Activated CD8-positive, alpha-beta T cell treated with anti-CD3 and anti-CD28 coated beads for 36 hours (primary cell): ENCODE measurements around the gene ATP6AP2. TPM values are rescaled to one million over a fixed set of nuclear protein-coding genes. Genes with fewer than 3 reads are reported as not detected.

Source experiments
- ATAC-seq: fragments of 200-7000 bp; cut with Tn5 transposase; one replicate; pipeline ENCODE4 v1.10.0; 2021; ENCODE audit warnings: mild to moderate bottlenecking, moderate library complexity
- CTCF ChIA-PET: fragments of 350-600 bp; sonication (Branson Sonifier 250); formaldehyde crosslinking; loops from one replicate; lab custom pipeline; 2021; ENCODE audit warnings: antibody characterized with exemption; lab: Charles Lee
- POLR2A ChIA-PET: fragments of 350-600 bp; sonication (Branson Sonifier 250); formaldehyde crosslinking; loops from one replicate; lab custom pipeline; 2021; ENCODE audit warnings: antibody characterized with exemption; lab: Charles Lee
- DNase-seq: peaks from one replicate; pipeline ENCODE4 v3.0.0-alpha.2; 2020
- H3K27ac Mint-ChIP-seq: one replicate; pipeline ENCODE4 v1.8.0; 2021; ENCODE audit warnings: mild to moderate bottlenecking, mixed read lengths
- H3K27me3 Mint-ChIP-seq: one replicate; pipeline ENCODE4 v1.8.0; 2021; ENCODE audit warnings: mixed read lengths
- H3K36me3 Mint-ChIP-seq: one replicate; pipeline ENCODE4 v1.8.0; 2021; ENCODE audit warnings: low read depth, mixed read lengths
- H3K4me1 Mint-ChIP-seq: one replicate; pipeline ENCODE4 v1.8.0; 2021; ENCODE audit warnings: low read depth, mixed read lengths
- H3K4me3 Mint-ChIP-seq: one replicate; pipeline ENCODE4 v1.8.0; 2021; ENCODE audit warnings: mild to moderate bottlenecking, moderate library complexity, mixed read lengths
- H3K9me3 Mint-ChIP-seq: one replicate; pipeline ENCODE4 v1.8.0; 2021; ENCODE audit warnings: mixed read lengths
- CTCF ChIP-seq: fragments of 200-600 bp; IDR thresholded peaks from one replicate; pipeline ENCODE4 v1.8.0; 2022; ENCODE audit warnings: antibody characterized with exemption, mild to moderate bottlenecking
- intact Hi-C: fragments of 100-400 bp; cut with micrococcal nuclease; formaldehyde crosslinking; loops from one replicate; pipeline ENCODE4 v1.10.0; 2022
- total RNA-seq, 2 experiments: library from RNA; stranded (reverse); gene quantifications; one replicate each; pipeline ENCODE4 v1.2.3, GENCODE V29; 2021

The ATP6AP2 gene
- total RNA-seq, 2 experiments from 2014 or later = 42.9 to 45.5 TPM

- Mint-ChIP-seq H3K4me3 (peak overlapping the region; percentile 98), H3K27me3 (no peaks in the 10 kb centered on the region), H3K36me3 (peaks cover 25% of the 10 kb centered on the region), H3K27ac (peak overlapping the region; percentile 97), H3K4me1 (peaks cover 22% of the 10 kb centered on the region), H3K9me3 (no peaks in the 10 kb centered on the region)
- intact Hi-C loops = loop anchor here (5.0 to 10.0 kb wide), 2 partner anchors 62 to 104 kb away; partner anchors contain the start of gene ATP6AP2
- ATAC-seq (peak; percentile 28), DNase-seq (peak; percentile 42)
- CTCF ChIA-PET = interaction anchor here (0.7 kb wide), 1 partner anchor 147 kb away, joined by 3 read pairs; no protein-coding TSS in a partner anchor
- POLR2A ChIA-PET = no interaction called here
- TF ChIP-seq CTCF = no peak
These were observed 65.9 kb downstream of the ATP6AP2 start for GRCh38 chrX:40646489-40647306.

- intact Hi-C loops = loop anchor here (5.0 to 10.0 kb wide), 2 partner anchors 63 to 105 kb away; partner anchors contain the start of gene ATP6AP2
- peak within 1 kb of the TSS; percentile 98 for H3K4me3 Mint-ChIP-seq
- DNase-seq (peak; percentile 93), ATAC-seq (peak; percentile 80)
- H3K27me3 Mint-ChIP-seq = no peaks in the 10 kb centered on the region
- H3K9me3 Mint-ChIP-seq = no peaks in the 10 kb centered on the region
- peaks cover 16% of the 10 kb centered on the region for H3K4me1 Mint-ChIP-seq
- ChIA-PET POLR2A (interaction anchor here (0.6 to 1.1 kb wide), 2 partner anchors 52 to 88 kb away, joined by 3 read pairs; partner anchors contain the start of gene MED14), CTCF (interaction anchor here (0.7 to 1.8 kb wide), 3 partner anchors 104 to 147 kb away, joined by 3 to 7 read pairs (median 5); no protein-coding TSS in a partner anchor)
- H3K36me3 Mint-ChIP-seq = peaks cover 18% of the 10 kb centered on the region
- H3K27ac Mint-ChIP-seq = peak within 1 kb of the TSS; percentile 97
- no peak for TF ChIP-seq CTCF
These were observed 66.8 kb downstream of the ATP6AP2 start, which contains the start of gene CXorf38 for GRCh38 chrX:40647307-40648197. TSS of gene CXorf38 (minus strand) at chrX:40647561. CDS start at chrX:40647520, 41 bp downstream.

GRCh38 chrX:40651620-40652223 lies 71.0 kb downstream of the ATP6AP2 start:
- POLR2A ChIA-PET = interaction anchor here (0.6 kb wide), 1 partner anchor 85 kb away, joined by 3 read pairs; no protein-coding TSS in a partner anchor

More at GRCh38 chrX:40651620-40652223, 71.0 kb downstream of the ATP6AP2 start:
- Mint-ChIP-seq H3K4me1 (peaks cover 5% of the 10 kb centered on the region), H3K4me3 (no peak overlapping the region), H3K9me3 (no peaks in the 10 kb centered on the region), H3K27ac (peak overlapping the region; percentile 13), H3K36me3 (peaks cover 3% of the 10 kb centered on the region), H3K27me3 (no peaks in the 10 kb centered on the region)
- peak; percentile 78 for DNase-seq
- peak; percentile 61 for TF ChIP-seq CTCF
- ATAC-seq = no peak
- CTCF ChIA-PET = interaction anchor here (0.6 to 6.3 kb wide), 31 partner anchors 9 to 601 kb away, joined by 3 to 72 read pairs (median 3); no protein-coding TSS in a partner anchor
- intact Hi-C loops = loop anchor here (5.0 kb wide), 1 partner anchor 141 kb away; no protein-coding TSS in a partner anchor
